K562 (cell line): ENCODE measurements around the gene CACNA1S.

Experiments used
- CHD1 ChIP-seq: fragments of 200-600 bp; sonication (generic); IDR thresholded peaks from one replicate; pipeline ENCODE4 v1.6.1; 2012; ENCODE audit warnings: mild to moderate bottlenecking, moderate library complexity, low read length, inconsistent platforms
- CHD2 ChIP-seq: IDR thresholded peaks from 2 replicates; pipeline ENCODE4 v1.6.1; 2011; ENCODE audit warnings: low read depth, low read length
- CTCF ChIP-seq, 3 experiments: IDR thresholded peaks in 2 of 3; conservative IDR thresholded peaks in 1 of 3; 2 replicates each; pipeline ENCODE4 v1.5.1; 2011 to 2012; ENCODE audit warnings: low read length in 3 of 3, mild to moderate bottlenecking in 3 of 3, control low read depth in 2 of 3, improper control_type of control experiment in 1 of 3, inconsistent platforms in 1 of 3, low read depth in 1 of 3, mixed read lengths in 1 of 3, moderate library complexity in 1 of 3; ENCODE audit not compliant: insufficient read depth in 2 of 3
- DMBX1 ChIP-seq: fragments of 250-450 bp; sonication (Bioruptor Pico); IDR thresholded peaks from 2 replicates; pipeline ENCODE4 v1.8.0; 2022; ENCODE audit warnings: inconsistent platforms, mild to moderate bottlenecking, moderate library complexity, borderline replicate concordance
- EZH2 ChIP-seq: IDR thresholded peaks from 2 replicates; pipeline ENCODE4 v1.6.1; 2012; ENCODE audit warnings: low read depth, mild to moderate bottlenecking, inconsistent platforms, low read length, borderline replicate concordance
- HDAC6 ChIP-seq: IDR thresholded peaks from 2 replicates; pipeline ENCODE4 v1.6.1; 2012; ENCODE audit warnings: low read depth, mild to moderate bottlenecking, control low read depth, inconsistent platforms, low read length, moderate library complexity
- IRF2 ChIP-seq: sonication (generic); formaldehyde crosslinking; IDR thresholded peaks from 2 replicates; pipeline ENCODE4 v1.8.1; 2022; ENCODE audit warnings: mild to moderate bottlenecking, missing genetic modification reagents
- IRF9 ChIP-seq: fragments of 450-650 bp; IDR thresholded peaks from 2 replicates; pipeline ENCODE4 v1.6.1; 2016; ENCODE audit warnings: missing biosample characterization, missing genetic modification characterization
- LEF1 ChIP-seq: fragments of 450-650 bp; IDR thresholded peaks from 2 replicates; pipeline ENCODE4 v1.6.1; 2016; ENCODE audit warnings: mild to moderate bottlenecking
- SRF ChIP-seq, 2 experiments: fragments of 250-450, 450-650 bp in 1 of 2; sonication (Bioruptor Pico) in 1 of 2; sonication (generic) in 1 of 2; formaldehyde crosslinking; IDR thresholded peaks; 2 replicates each; pipeline versions ENCODE4 v1.5.0 to v1.5.1; 2020 to 2022; ENCODE audit warnings: mild to moderate bottlenecking in 1 of 2, missing genetic modification reagents in 1 of 2
- SRSF7 ChIP-seq: fragments of 200-400 bp; formaldehyde crosslinking; optimal IDR thresholded peaks from 2 replicates; pipeline ENCODE3; 2017; ENCODE audit warnings: mild to moderate bottlenecking, low read depth, low read length
- TAF15 ChIP-seq: fragments of 200-400 bp; formaldehyde crosslinking; IDR thresholded peaks from 2 replicates; pipeline ENCODE4 v1.6.1; 2017; ENCODE audit warnings: mild to moderate bottlenecking, low read depth, low read length, moderate library complexity
- TARDBP ChIP-seq: fragments of 450-650 bp; IDR thresholded peaks from 2 replicates; pipeline ENCODE4 v1.6.1; 2016
- TEAD1 ChIP-seq, 2 experiments: fragments of 450-650 bp in 1 of 2; sonication (generic) in 1 of 2; formaldehyde crosslinking; IDR thresholded peaks; 2 replicates each; pipeline versions ENCODE4 v1.4.0 to v1.8.0; 2020 to 2022; ENCODE audit warnings: mild to moderate bottlenecking in 2 of 2, missing genetic modification reagents in 1 of 2

DNA sequence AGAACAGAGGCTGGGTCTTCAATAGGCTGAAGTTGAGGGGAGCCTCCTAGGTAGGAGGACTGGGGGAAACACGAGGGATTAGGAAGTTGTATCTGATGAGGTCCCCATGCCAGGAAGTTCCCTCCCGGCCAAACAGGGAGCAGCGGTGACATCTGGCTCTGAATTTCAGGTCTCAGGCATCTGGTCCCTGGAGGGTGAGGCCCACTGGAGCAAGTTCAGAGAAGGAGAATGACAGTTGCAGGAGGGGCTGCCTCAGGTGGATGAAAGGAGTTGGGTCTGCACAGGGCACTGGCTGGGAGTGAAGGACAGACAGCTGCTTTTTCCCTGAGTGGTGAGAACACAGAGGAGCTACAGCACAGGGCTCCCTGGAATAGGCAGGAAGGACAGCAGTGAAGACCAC lies 32.9 kb upstream of the CACNA1S start:
- TF ChIP-seq IRF9 (tag) (no peak), TAF15 (no peak), HDAC6 (no peak), CHD2 (no peak), SRSF7 (no peak), CTCF (IDR thresholded peaks at IDR 0.05 in 2 of 3, conservative IDR thresholded peaks at IDR 0.05 in 1 of 3; ENCODE audit: insufficient read depth in 2 of 3, low read depth in 1 of 3, low read length in 3 of 3) (no peak), CHD1 (no peak), LEF1 (no peak), IRF2 (no peak), TARDBP (no peak), DMBX1 (CRISPR knock-in tag) (no peak), EZH2 (no peak), SRF (CRISPR knock-in tag; IDR thresholded peaks at IDR 0.05) (no peak), TEAD1 (CRISPR knock-in tag; IDR thresholded peaks at IDR 0.05) (no peak)
